Activated T-cell treated with anti-CD3 and anti-CD28 coated beads for 1 hour (primary cell): ENCODE data around the gene TAS2R13.

Source experiments
- DNase-seq: peaks from one replicate; pipeline ENCODE4 v3.0.0-alpha.2; 2020; ENCODE audit warnings: low read depth

TAS2R13 gene

DNA sequence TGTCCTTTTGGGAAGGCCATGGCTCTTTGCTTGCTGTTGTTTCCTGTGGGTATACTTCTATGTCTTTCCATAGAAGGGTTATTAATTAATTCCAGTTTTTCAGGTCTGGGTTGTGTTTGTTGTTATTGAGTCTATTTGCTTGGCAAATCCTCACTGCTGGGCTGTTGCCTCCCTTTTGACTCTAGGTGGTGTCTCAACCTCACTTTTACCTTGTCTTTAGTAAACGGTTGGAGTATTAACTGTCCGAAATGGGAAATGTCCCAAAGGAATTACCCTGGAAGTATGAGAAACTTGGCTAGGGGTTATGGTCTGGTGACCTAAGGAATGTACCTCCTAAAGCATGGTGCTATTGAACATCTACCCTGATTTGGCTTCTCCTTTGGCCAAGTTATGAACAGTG is 42.0 kb downstream of the TAS2R13 start:
- no peak for DNase-seq

- no peak for DNase-seq
Observed at GRCh38 chr12:10863512-10864218, 45.7 kb downstream of the TAS2R13 start.

- no peak for DNase-seq
Observed at GRCh38 chr12:10861366-10861765, 48.0 kb downstream of the TAS2R13 start.
